Measurements from ENCODE around the gene C1QTNF7.

- TF ChIP-seq, protein P1, sequence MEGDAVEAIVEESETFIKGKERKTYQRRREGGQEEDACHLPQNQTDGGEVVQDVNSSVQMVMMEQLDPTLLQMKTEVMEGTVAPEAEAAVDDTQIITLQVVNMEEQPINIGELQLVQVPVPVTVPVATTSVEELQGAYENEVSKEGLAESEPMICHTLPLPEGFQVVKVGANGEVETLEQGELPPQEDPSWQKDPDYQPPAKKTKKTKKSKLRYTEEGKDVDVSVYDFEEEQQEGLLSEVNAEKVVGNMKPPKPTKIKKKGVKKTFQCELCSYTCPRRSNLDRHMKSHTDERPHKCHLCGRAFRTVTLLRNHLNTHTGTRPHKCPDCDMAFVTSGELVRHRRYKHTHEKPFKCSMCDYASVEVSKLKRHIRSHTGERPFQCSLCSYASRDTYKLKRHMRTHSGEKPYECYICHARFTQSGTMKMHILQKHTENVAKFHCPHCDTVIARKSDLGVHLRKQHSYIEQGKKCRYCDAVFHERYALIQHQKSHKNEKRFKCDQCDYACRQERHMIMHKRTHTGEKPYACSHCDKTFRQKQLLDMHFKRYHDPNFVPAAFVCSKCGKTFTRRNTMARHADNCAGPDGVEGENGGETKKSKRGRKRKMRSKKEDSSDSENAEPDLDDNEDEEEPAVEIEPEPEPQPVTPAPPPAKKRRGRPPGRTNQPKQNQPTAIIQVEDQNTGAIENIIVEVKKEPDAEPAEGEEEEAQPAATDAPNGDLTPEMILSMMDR (IDR thresholded peaks at IDR 0.05; ENCODE audit: insufficient read depth, low read depth, low read length) = no peak
- no peak for TF ChIP-seq EZH2 (IDR thresholded peaks at IDR 0.05; ENCODE audit: insufficient read depth, low read length)
Measured at GRCh38 chr4:15469402-15470127, 41.7 kb downstream of the C1QTNF7 start, which contains the start of gene CC2D2A.

Measured in astrocyte (in vitro differentiated cells and primary cell).